ENCODE measurements around the gene RMI1.

RMI1 gene

GRCh38 chr9:83980395-83981125 is at the start of gene RMI1:
Gene RMI1, plus strand, starts transcription at chr9:83980805. Its CDS starts 20,182 bp downstream, at chr9:84000987.
- TF ChIP-seq GATA2 (IDR thresholded peaks at IDR 0.05; ENCODE audit: low read depth, low read length) (no peak), GATA3 (IDR thresholded peaks at IDR 0.05; ENCODE audit: low read depth, low read length) (no peak)

GRCh38 chr9:83930881-83931280 is 49.7 kb upstream of the RMI1 start:
- no peak for TF ChIP-seq GATA2 (IDR thresholded peaks at IDR 0.05; ENCODE audit: low read depth, low read length)
- TF ChIP-seq GATA3 (IDR thresholded peaks at IDR 0.05; ENCODE audit: low read depth, low read length) = no peak

GRCh38 chr9:83932011-83932410 is 48.6 kb upstream of the RMI1 start:
- no peak for TF ChIP-seq GATA3 (IDR thresholded peaks at IDR 0.05; ENCODE audit: low read depth, low read length)
- TF ChIP-seq GATA2 (IDR thresholded peaks at IDR 0.05; ENCODE audit: low read depth, low read length) = no peak

GRCh38 chr9:83932851-83933250 is 47.8 kb upstream of the RMI1 start:
- TF ChIP-seq GATA2 (IDR thresholded peaks at IDR 0.05; ENCODE audit: low read depth, low read length) (no peak), GATA3 (IDR thresholded peaks at IDR 0.05; ENCODE audit: low read depth, low read length) (no peak)

GRCh38 chr9:83933790-83934189 is 46.8 kb upstream of the RMI1 start:
- TF ChIP-seq GATA2 (IDR thresholded peaks at IDR 0.05; ENCODE audit: low read depth, low read length) (no peak), GATA3 (IDR thresholded peaks at IDR 0.05; ENCODE audit: low read depth, low read length) (no peak)

GRCh38 chr9:83934569-83935275 is 45.9 kb upstream of the RMI1 start:
- TF ChIP-seq GATA3 (IDR thresholded peaks at IDR 0.05; ENCODE audit: low read depth, low read length) (no peak), GATA2 (IDR thresholded peaks at IDR 0.05; ENCODE audit: low read depth, low read length) (no peak)

GRCh38 chr9:83935276-83935935 is 45.2 kb upstream of the RMI1 start:
- TF ChIP-seq GATA3 (IDR thresholded peaks at IDR 0.05; ENCODE audit: low read depth, low read length) (no peak), GATA2 (IDR thresholded peaks at IDR 0.05; ENCODE audit: low read depth, low read length) (no peak)

GRCh38 chr9:83936523-83936922 is 44.1 kb upstream of the RMI1 start:
- TF ChIP-seq GATA3 (IDR thresholded peaks at IDR 0.05; ENCODE audit: low read depth, low read length) (no peak), GATA2 (IDR thresholded peaks at IDR 0.05; ENCODE audit: low read depth, low read length) (no peak)

GRCh38 chr9:83937861-83938455 is 42.6 kb upstream of the RMI1 start:
- no peak for TF ChIP-seq GATA2 (IDR thresholded peaks at IDR 0.05; ENCODE audit: low read depth, low read length)
- TF ChIP-seq GATA3 (IDR thresholded peaks at IDR 0.05; ENCODE audit: low read depth, low read length) = no peak

- no peak for TF ChIP-seq GATA3 (IDR thresholded peaks at IDR 0.05; ENCODE audit: low read depth, low read length)
- no peak for TF ChIP-seq GATA2 (IDR thresholded peaks at IDR 0.05; ENCODE audit: low read depth, low read length)
Observed at GRCh38 chr9:83940590-83941303, 39.9 kb upstream of the RMI1 start.

GRCh38 chr9:83956086-83956435 is 24.5 kb upstream of the RMI1 start:
- no peak for TF ChIP-seq GATA3 (IDR thresholded peaks at IDR 0.05; ENCODE audit: low read depth, low read length)
- TF ChIP-seq GATA2 (IDR thresholded peaks at IDR 0.05; ENCODE audit: low read depth, low read length) = no peak

- TF ChIP-seq GATA2 (IDR thresholded peaks at IDR 0.05; ENCODE audit: low read depth, low read length) (no peak), GATA3 (IDR thresholded peaks at IDR 0.05; ENCODE audit: low read depth, low read length) (no peak)
Observed at GRCh38 chr9:83956436-83957247, 24.0 kb upstream of the RMI1 start.

GRCh38 chr9:83957248-83957513 is 23.4 kb upstream of the RMI1 start:
- TF ChIP-seq GATA3 (IDR thresholded peaks at IDR 0.05; ENCODE audit: low read depth, low read length) (no peak), GATA2 (IDR thresholded peaks at IDR 0.05; ENCODE audit: low read depth, low read length) (no peak)
